ENCODE measurements around the gene SPG11.
"Not testable (repeated sequence)": the region's sequence is repeated elsewhere in the genome, so short reads cannot be mapped to it uniquely, and the experiment has no call there.

Gene SPG11

GRCh38 chr15:44616974-44617373 is 46.5 kb downstream of the SPG11 start:
- no peak for DNase-seq (ENCODE audit: low read depth in 2 of 2)

- no peak for DNase-seq (ENCODE audit: low read depth in 2 of 2)
Measured at GRCh38 chr15:44606740-44607139, 56.7 kb downstream of the SPG11 start.

- DNase-seq (ENCODE audit: low read depth in 2 of 2) = no peak
Measured at GRCh38 chr15:44603126-44603525, 60.3 kb downstream of the SPG11 start.

- no peak for DNase-seq (ENCODE audit: low read depth in 2 of 2)
Measured at GRCh38 chr15:44598892-44599291, 64.6 kb downstream of the SPG11 start.

GRCh38 chr15:44598066-44598465 is 65.4 kb downstream of the SPG11 start:
- DNase-seq (ENCODE audit: low read depth in 2 of 2) = no peak

- DNase-seq (ENCODE audit: low read depth in 2 of 2) = no peak
Measured at GRCh38 chr15:44596511-44597010, 66.9 kb downstream of the SPG11 start.

DNA sequence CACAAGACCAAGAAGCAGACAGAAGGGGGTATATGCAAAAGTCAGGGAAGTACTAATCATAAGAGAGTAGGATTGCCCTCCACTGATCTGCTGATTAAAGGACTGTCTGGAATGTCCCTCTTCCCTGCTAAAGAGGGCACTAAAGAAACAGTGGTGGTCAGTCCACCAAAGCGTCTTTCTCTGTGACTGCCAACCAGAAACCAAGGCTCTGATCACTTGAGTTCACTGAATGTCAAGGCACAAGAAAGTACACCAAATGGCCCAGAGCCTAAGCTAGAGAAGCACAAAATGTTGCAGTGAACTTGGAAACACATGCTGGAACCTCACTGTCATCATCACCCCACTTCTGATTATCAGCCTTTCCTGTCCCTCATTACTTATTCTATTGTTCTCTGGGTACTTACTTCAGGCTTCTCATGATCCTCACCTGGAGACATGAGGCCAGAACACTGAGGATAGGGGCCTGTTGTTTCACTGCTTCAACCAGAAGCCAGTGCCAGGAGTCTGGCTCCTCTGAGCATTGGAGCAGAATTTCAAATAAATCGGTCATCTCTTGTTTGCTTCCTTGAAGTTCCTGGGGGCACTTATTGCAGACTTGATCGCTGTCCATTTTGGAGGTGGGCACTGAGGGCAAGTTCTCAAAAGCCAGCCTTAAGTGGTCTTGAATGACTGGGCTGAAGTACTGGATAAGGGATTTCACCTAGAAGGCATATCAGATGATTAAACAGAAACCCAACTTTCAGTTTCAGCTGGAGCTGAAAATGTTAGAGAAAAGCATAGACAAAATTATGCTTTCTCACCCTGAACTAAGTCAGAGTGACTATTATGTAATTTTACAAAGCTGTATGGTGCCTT is 67.6 kb downstream of the SPG11 start:
- DNase-seq (ENCODE audit: low read depth in 2 of 2) = no peak

GRCh38 chr15:44595246-44595645 is 68.2 kb downstream of the SPG11 start:
- DNase-seq (ENCODE audit: low read depth in 2 of 2) = no peak

- no peak for DNase-seq (ENCODE audit: low read depth in 2 of 2)
Measured at GRCh38 chr15:44593042-44593736, 70.3 kb downstream of the SPG11 start.

GRCh38 chr15:44591326-44591725 is 72.1 kb downstream of the SPG11 start:
- no peak for DNase-seq (ENCODE audit: low read depth in 2 of 2)

- DNase-seq (ENCODE audit: low read depth in 2 of 2) = no peak
Measured at GRCh38 chr15:44588541-44588940, 74.9 kb downstream of the SPG11 start.

- DNase-seq (ENCODE audit: low read depth in 2 of 2) = no peak
Measured at GRCh38 chr15:44585633-44586032, 77.8 kb downstream of the SPG11 start.

DNA sequence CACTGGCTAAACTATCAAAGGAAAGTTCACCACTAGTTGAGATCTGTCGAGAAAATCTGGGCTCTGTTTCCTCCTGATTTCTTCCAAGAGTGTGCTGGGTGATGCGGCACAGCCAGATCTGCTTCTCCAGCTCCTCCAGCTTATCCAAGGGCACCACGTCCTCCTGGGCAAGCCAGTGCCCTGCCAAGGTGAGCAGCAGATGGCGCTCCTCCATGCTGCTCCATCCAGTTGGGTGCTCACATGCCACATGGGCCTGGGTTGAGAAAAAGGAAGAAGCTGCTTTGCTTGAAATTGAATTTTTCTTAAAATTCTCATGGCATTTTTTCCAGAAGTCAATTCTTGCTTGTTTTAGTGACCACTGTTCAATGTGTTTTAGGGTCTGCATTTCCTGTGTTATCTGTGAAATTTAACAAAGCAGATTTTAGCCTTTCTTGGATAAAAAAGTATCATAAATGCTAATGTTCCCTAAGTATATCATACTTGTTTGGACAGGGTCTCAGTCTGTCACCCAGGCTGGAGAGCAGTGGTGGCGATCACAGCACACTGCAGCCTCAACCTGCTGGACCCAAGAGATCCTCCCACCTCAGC is 79.2 kb downstream of the SPG11 start:
- DNase-seq (ENCODE audit: low read depth in 2 of 2) = peak; percentile 24 to 30

- DNase-seq (ENCODE audit: low read depth in 2 of 2) = no peak
Measured at GRCh38 chr15:44580105-44580504, 83.4 kb downstream of the SPG11 start.

GRCh38 chr15:44574734-44575133 is 88.7 kb downstream of the SPG11 start:
- DNase-seq (ENCODE audit: low read depth in 2 of 2) = no peak

- DNase-seq (ENCODE audit: low read depth in 2 of 2) = no peak
Measured at GRCh38 chr15:44573386-44573785, 90.1 kb downstream of the SPG11 start.

- DNase-seq (ENCODE audit: low read depth in 2 of 2) = no peak
Measured at GRCh38 chr15:44570361-44570760, 93.1 kb downstream of the SPG11 start.

GRCh38 chr15:44569316-44569715 is 94.1 kb downstream of the SPG11 start:
- no peak for DNase-seq (ENCODE audit: low read depth in 2 of 2)

DNA sequence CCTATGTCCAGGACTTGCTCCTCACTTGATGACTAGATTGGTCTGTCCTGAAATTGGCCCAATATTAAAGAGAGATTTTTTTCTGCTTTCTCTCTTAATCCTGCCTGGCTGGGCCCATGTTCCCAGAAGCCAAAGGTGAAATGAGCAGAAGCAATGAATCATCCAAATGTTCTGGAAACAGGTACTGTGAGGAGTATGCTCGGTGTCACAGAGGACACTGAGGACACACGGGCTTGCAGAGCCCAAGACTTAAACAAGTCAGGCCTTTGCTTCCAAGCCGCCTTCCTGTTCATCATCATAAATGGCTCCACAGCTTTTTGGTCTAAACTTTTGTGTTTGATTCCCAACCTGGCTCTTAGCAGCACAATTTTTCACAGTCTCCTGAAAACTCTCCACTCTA is 95.1 kb downstream of the SPG11 start:
- DNase-seq (ENCODE audit: low read depth in 2 of 2) = no peak

DNA sequence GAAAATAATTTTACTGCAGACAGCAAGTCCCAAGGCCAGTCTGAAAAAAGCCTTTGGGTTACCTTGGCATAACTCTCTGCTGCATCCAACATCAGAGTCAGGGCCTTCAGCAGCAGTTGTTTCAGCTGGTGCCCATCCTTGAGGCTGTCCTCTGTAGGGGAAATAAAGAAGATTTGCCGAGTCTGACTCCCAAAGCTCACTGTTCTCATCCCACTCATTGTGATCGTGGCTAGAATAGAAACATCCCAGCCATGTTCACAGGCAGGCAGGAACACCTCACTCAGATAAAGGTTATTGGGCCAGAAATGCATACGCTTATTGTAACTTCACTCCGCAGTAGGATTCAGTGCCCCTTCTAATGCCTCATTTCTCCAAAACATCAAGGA is 97.3 kb downstream of the SPG11 start:
- no peak for DNase-seq (ENCODE audit: low read depth in 2 of 2)

- DNase-seq (ENCODE audit: low read depth in 2 of 2) = no peak
Measured at GRCh38 chr15:44565387-44566154, 97.9 kb downstream of the SPG11 start.

DNA sequence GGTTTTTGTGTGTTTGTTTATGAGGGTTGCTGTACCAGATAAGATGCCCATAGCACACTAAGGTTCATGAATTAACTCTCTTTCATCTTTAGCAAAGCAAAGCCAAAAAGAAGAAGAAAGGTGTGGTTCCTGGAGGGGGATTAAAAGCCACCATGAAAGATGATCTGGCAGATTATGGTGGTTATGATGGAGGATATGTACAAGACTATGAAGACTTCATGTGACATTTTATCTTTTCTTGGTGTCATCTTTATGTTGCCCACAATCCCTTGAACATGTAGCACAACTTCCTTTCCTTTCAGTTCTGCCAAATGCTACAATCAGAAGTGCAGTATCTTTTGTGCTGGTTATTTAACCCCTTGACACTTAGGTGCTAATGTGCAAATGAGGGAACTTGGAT is 102.5 kb downstream of the SPG11 start:
- not testable (repeated sequence) for DNase-seq (ENCODE audit: low read depth in 2 of 2)

Data from stimulated activated CD8-positive, alpha-beta memory T cell treated with anti-CD3 and anti-CD28 coated beads, Interleukin-2, amount 100 ng/mL, for 1 hour (primary cell).